CD8-positive, alpha-beta memory T cell (primary cell): ENCODE results near the gene EZH2. TPM values are rescaled to one million over a fixed set of nuclear protein-coding genes. Genes with fewer than 3 reads are reported as not detected.

Experiments used
- CTCF ChIA-PET: fragments of 350-600 bp; sonication (Branson Sonifier 250); formaldehyde crosslinking; loops from one replicate; lab custom pipeline; 2021; ENCODE audit warnings: antibody characterized with exemption; lab: Charles Lee
- POLR2A ChIA-PET: fragments of 350-600 bp; sonication (Branson Sonifier 250); formaldehyde crosslinking; loops from one replicate; lab custom pipeline; 2021; ENCODE audit warnings: antibody characterized with exemption; lab: Charles Lee
- DNase-seq, 5 donors: peaks; one replicate each; pipeline versions ENCODE4 v3.0.0 to v3.0.0-alpha.2; 2020 to 2022; ENCODE audit warnings: mixed read lengths in 1 of 5
- H3K27ac ChIP-seq: one replicate; pipeline ENCODE4 v1.7.0; 2013; ENCODE audit warnings: low read depth, mild to moderate bottlenecking, low read length, moderate library complexity
- H3K27me3 ChIP-seq: 2 replicates; pipeline ENCODE4 v1.7.0; 2013; ENCODE audit warnings: low read length, mild to moderate bottlenecking; ENCODE audit not compliant: insufficient read depth, poor library complexity, severe bottlenecking
- H3K36me3 ChIP-seq: 2 replicates; pipeline ENCODE4 v1.7.0; 2013; ENCODE audit warnings: mild to moderate bottlenecking, low read length, moderate library complexity; ENCODE audit not compliant: insufficient read depth
- H3K4me1 ChIP-seq: 2 replicates; pipeline ENCODE4 v1.7.0; 2013; ENCODE audit warnings: mild to moderate bottlenecking, low read length, moderate library complexity; ENCODE audit not compliant: insufficient read depth
- H3K4me3 ChIP-seq: 2 replicates; pipeline ENCODE4 v1.7.0; 2013; ENCODE audit warnings: mild to moderate bottlenecking, low read length
- H3K9me3 ChIP-seq: 2 replicates; pipeline ENCODE4 v1.7.0; 2013; ENCODE audit warnings: mild to moderate bottlenecking, low read length
- H3K27ac Mint-ChIP-seq, 8 donors: one replicate each; pipeline ENCODE4 v1.8.0; 2020 to 2021; ENCODE audit warnings: mixed read lengths in 8 of 8, mild to moderate bottlenecking in 6 of 8, inconsistent platforms in 3 of 8, moderate library complexity in 3 of 8
- H3K27me3 Mint-ChIP-seq, 2 donors: one replicate each; pipeline ENCODE4 v1.8.0; 2020 to 2021; ENCODE audit warnings: mixed read lengths in 2 of 2, mild to moderate bottlenecking in 1 of 2, moderate library complexity in 1 of 2
- H3K36me3 Mint-ChIP-seq, 3 donors: one replicate each; pipeline ENCODE4 v1.8.0; 2020 to 2021; ENCODE audit warnings: mixed read lengths in 3 of 3, inconsistent platforms in 1 of 3, mild to moderate bottlenecking in 1 of 3
- H3K4me1 Mint-ChIP-seq, 3 donors: one replicate each; pipeline ENCODE4 v1.8.0; 2020 to 2021; ENCODE audit warnings: mixed read lengths in 3 of 3, inconsistent platforms in 1 of 3, mild to moderate bottlenecking in 1 of 3
- H3K4me3 Mint-ChIP-seq, 7 donors: one replicate each; pipeline ENCODE4 v1.8.0; 2020 to 2021; ENCODE audit warnings: mixed read lengths in 7 of 7, mild to moderate bottlenecking in 6 of 7, moderate library complexity in 4 of 7, inconsistent platforms in 2 of 7
- H3K9me3 Mint-ChIP-seq, 5 donors: one replicate each; pipeline ENCODE4 v1.8.0; 2020 to 2022; ENCODE audit warnings: mixed read lengths in 5 of 5, mild to moderate bottlenecking in 3 of 5, moderate library complexity in 2 of 5, inconsistent platforms in 1 of 5
- polyA plus RNA-seq: library from polyadenylated mRNA; unstranded; fragments of 300-500 nt; fragmentation: Illumina TruSeq; gene quantifications from one replicate; pipeline ENCODE4 v1.2.3, GENCODE V29; 2021
- total RNA-seq, 2 experiments: library from RNA; stranded (reverse); gene quantifications; one replicate each; pipeline ENCODE4 v1.2.3, GENCODE V29; 2021

Gene EZH2
- total and polyA plus RNA-seq, 3 experiments from 2014 or later, result 4.8 to 125 (median 123) TPM

- Mint-ChIP-seq H3K27ac (no peak overlapping the region), H3K27me3 (peaks cover 0 to 1% of the 10 kb centered on the region in 2 donors), H3K4me3 (no peak overlapping the region), H3K4me1 (peaks cover 19 to 40% (median 32%) of the 10 kb centered on the region in 3 donors), H3K36me3 (peaks cover 0 to 5% (median 1%) of the 10 kb centered on the region in 3 donors), H3K9me3 (peaks cover 0 to 4% (median 0%) of the 10 kb centered on the region in 5 donors)
- Histone ChIP-seq H3K4me3 (no peak overlapping the region), H3K4me1 (peaks cover 10% of the 10 kb centered on the region), H3K9me3 (no peaks in the 10 kb centered on the region), H3K27ac (no peak overlapping the region), H3K36me3 (no peaks in the 10 kb centered on the region), H3K27me3 (no peaks in the 10 kb centered on the region)
- DNase-seq, result no peak
- POLR2A ChIA-PET, result no interaction called here
- CTCF ChIA-PET, result no interaction called here
These were observed 49.5 kb downstream of the EZH2 start for GRCh38 chr7:148834605-148835004.

- Mint-ChIP-seq H3K27ac (peak overlapping the region in 1 of 8 donors; percentile 50), H3K36me3 (peaks cover 0 to 7% (median 3%) of the 10 kb centered on the region in 3 donors), H3K4me1 (peaks cover 3 to 13% (median 6%) of the 10 kb centered on the region in 3 donors), H3K27me3 (peaks cover 0 to 1% of the 10 kb centered on the region in 2 donors), H3K4me3 (no peak overlapping the region), H3K9me3 (no peaks in the 10 kb centered on the region)
- no peak for DNase-seq
- CTCF ChIA-PET, result no interaction called here
- no peaks in the 10 kb centered on the region for H3K27me3 ChIP-seq
- H3K4me3 ChIP-seq, result no peak overlapping the region
- H3K9me3 ChIP-seq, result no peaks in the 10 kb centered on the region
- H3K36me3 ChIP-seq, result no peaks in the 10 kb centered on the region
- no peaks in the 10 kb centered on the region for H3K4me1 ChIP-seq
- no peak overlapping the region for H3K27ac ChIP-seq
- POLR2A ChIA-PET, result no interaction called here
These were observed 52.3 kb downstream of the EZH2 start for GRCh38 chr7:148831782-148832181.

- Histone ChIP-seq H3K36me3 (no peaks in the 10 kb centered on the region), H3K4me3 (no peak overlapping the region), H3K4me1 (no peaks in the 10 kb centered on the region), H3K9me3 (no peaks in the 10 kb centered on the region), H3K27ac (no peak overlapping the region), H3K27me3 (no peaks in the 10 kb centered on the region)
- ChIA-PET POLR2A (no interaction called here), CTCF (no interaction called here)
- DNase-seq, result no peak
- Mint-ChIP-seq H3K4me3 (no peak overlapping the region), H3K4me1 (peaks cover 3 to 9% (median 3%) of the 10 kb centered on the region in 3 donors), H3K27ac (no peak overlapping the region), H3K27me3 (peaks cover 0 to 1% of the 10 kb centered on the region in 2 donors), H3K36me3 (peaks cover 0 to 12% (median 6%) of the 10 kb centered on the region in 3 donors), H3K9me3 (no peaks in the 10 kb centered on the region)
These were observed 53.0 kb downstream of the EZH2 start for GRCh38 chr7:148830897-148831692.

GRCh38 chr7:148828965-148829364 lies 55.1 kb downstream of the EZH2 start:
- Mint-ChIP-seq H3K4me1 (peaks cover under 1 to 2% (median 2%) of the 10 kb centered on the region in 3 donors), H3K27ac (no peak overlapping the region), H3K27me3 (peaks cover 0 to 1% of the 10 kb centered on the region in 2 donors), H3K36me3 (peaks cover 0 to 20% (median 13%) of the 10 kb centered on the region in 3 donors), H3K4me3 (no peak overlapping the region), H3K9me3 (no peaks in the 10 kb centered on the region)
- Histone ChIP-seq H3K27ac (no peak overlapping the region), H3K36me3 (peaks cover 3% of the 10 kb centered on the region), H3K27me3 (no peaks in the 10 kb centered on the region), H3K4me1 (no peaks in the 10 kb centered on the region), H3K4me3 (no peak overlapping the region), H3K9me3 (no peaks in the 10 kb centered on the region)
- ChIA-PET CTCF (no interaction called here), POLR2A (no interaction called here)
- no peak for DNase-seq

GRCh38 chr7:148825338-148825737 lies 58.8 kb downstream of the EZH2 start:
- ChIA-PET CTCF (no interaction called here), POLR2A (no interaction called here)
- H3K36me3 Mint-ChIP-seq, result peaks cover 0 to 19% (median 14%) of the 10 kb centered on the region in 3 donors
- no peaks in the 10 kb centered on the region for H3K27me3 ChIP-seq
- H3K4me3 Mint-ChIP-seq, result no peak overlapping the region
- no peak for DNase-seq
- no peaks in the 10 kb centered on the region for H3K27me3 Mint-ChIP-seq
- H3K9me3 Mint-ChIP-seq, result no peaks in the 10 kb centered on the region
- H3K27ac ChIP-seq, result no peak overlapping the region
- no peak overlapping the region for H3K27ac Mint-ChIP-seq
- no peaks in the 10 kb centered on the region for H3K4me1 ChIP-seq
- peaks cover 0 to 3% (median 0%) of the 10 kb centered on the region in 3 donors for H3K4me1 Mint-ChIP-seq
- peaks cover 3% of the 10 kb centered on the region for H3K36me3 ChIP-seq
- H3K9me3 ChIP-seq, result no peaks in the 10 kb centered on the region
- no peak overlapping the region for H3K4me3 ChIP-seq

GRCh38 chr7:148824864-148825263 lies 59.2 kb downstream of the EZH2 start:
- Histone ChIP-seq H3K9me3 (no peaks in the 10 kb centered on the region), H3K27ac (no peak overlapping the region), H3K4me1 (no peaks in the 10 kb centered on the region), H3K36me3 (peaks cover 3% of the 10 kb centered on the region), H3K4me3 (no peak overlapping the region), H3K27me3 (no peaks in the 10 kb centered on the region)
- ChIA-PET CTCF (no interaction called here), POLR2A (no interaction called here)
- H3K27me3 Mint-ChIP-seq, result no peaks in the 10 kb centered on the region
- H3K36me3 Mint-ChIP-seq, result peaks cover 0 to 22% (median 13%) of the 10 kb centered on the region in 3 donors
- H3K27ac Mint-ChIP-seq, result no peak overlapping the region
- H3K4me1 Mint-ChIP-seq, result peaks cover 0 to 3% (median 0%) of the 10 kb centered on the region in 3 donors
- no peak overlapping the region for H3K4me3 Mint-ChIP-seq
- no peaks in the 10 kb centered on the region for H3K9me3 Mint-ChIP-seq
- DNase-seq, result no peak

- Histone ChIP-seq H3K4me3 (no peak overlapping the region), H3K27me3 (no peaks in the 10 kb centered on the region), H3K4me1 (no peaks in the 10 kb centered on the region), H3K27ac (no peak overlapping the region), H3K36me3 (peaks cover 3% of the 10 kb centered on the region), H3K9me3 (no peaks in the 10 kb centered on the region)
- DNase-seq, result no peak
- Mint-ChIP-seq H3K36me3 (peaks cover 0 to 31% (median 17%) of the 10 kb centered on the region in 3 donors), H3K4me1 (peaks cover 0 to 3% (median 0%) of the 10 kb centered on the region in 3 donors), H3K9me3 (no peaks in the 10 kb centered on the region), H3K27ac (no peak overlapping the region), H3K4me3 (no peak overlapping the region), H3K27me3 (no peaks in the 10 kb centered on the region)
- ChIA-PET CTCF (no interaction called here), POLR2A (no interaction called here)
These were observed 62.7 kb downstream of the EZH2 start for GRCh38 chr7:148821422-148821821.

- peaks cover 0 to 3% (median 0%) of the 10 kb centered on the region in 3 donors for H3K4me1 Mint-ChIP-seq
- Histone ChIP-seq H3K27me3 (no peaks in the 10 kb centered on the region), H3K4me1 (no peaks in the 10 kb centered on the region), H3K27ac (no peak overlapping the region), H3K4me3 (no peak overlapping the region), H3K9me3 (no peaks in the 10 kb centered on the region), H3K36me3 (no peaks in the 10 kb centered on the region)
- H3K27ac Mint-ChIP-seq, result no peak overlapping the region
- ChIA-PET CTCF (no interaction called here), POLR2A (no interaction called here)
- H3K36me3 Mint-ChIP-seq, result peaks cover 0 to 20% (median 7%) of the 10 kb centered on the region in 3 donors
- DNase-seq, result no peak
- H3K27me3 Mint-ChIP-seq, result no peaks in the 10 kb centered on the region
- no peak overlapping the region for H3K4me3 Mint-ChIP-seq
- H3K9me3 Mint-ChIP-seq, result no peaks in the 10 kb centered on the region
These were observed 64.3 kb downstream of the EZH2 start for GRCh38 chr7:148819697-148820360.
